GM19043 (cell line): ENCODE data around the gene ZNF266.

ENCODE experiments used
- ATAC-seq: cut with Tn5 transposase; IDR thresholded peaks from one replicate; pipeline ENCODE4 v1.9.1; 2021; ENCODE audit warnings: low read depth; ENCODE audit not compliant: unreplicated experiment

The ZNF266 gene

GRCh38 chr19:9435279-9436268 lies at the start of gene ZNF266:
Gene ZNF266 (minus strand): TSS chr19:9435573. CDS start chr19:9420089, 15,484 bp downstream.
- peak; percentile 93 for ATAC-seq

- no peak for ATAC-seq
Observed at GRCh38 chr19:9485140-9485539, 49.8 kb upstream of the ZNF266 start.

DNA sequence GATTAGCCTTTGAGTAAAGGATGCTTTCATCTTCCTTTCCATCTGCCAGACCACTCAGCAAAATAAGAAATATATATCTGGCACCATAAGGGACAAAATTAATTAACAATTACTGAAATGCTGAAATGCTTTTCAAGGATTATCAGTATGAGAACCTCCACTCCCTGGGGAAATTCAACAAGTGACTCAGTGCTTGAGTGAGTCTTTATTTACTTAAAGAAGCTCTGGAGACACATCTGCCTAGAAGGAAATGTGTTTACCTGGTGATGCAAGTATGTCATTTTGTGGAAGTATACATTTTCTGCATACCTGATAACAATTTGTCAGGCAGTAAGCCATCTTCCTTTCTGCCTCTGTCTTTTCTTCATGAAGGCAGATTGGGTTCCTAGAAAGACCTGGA lies 39.6 kb upstream of the ZNF266 start:
- ATAC-seq: no peak

DNA sequence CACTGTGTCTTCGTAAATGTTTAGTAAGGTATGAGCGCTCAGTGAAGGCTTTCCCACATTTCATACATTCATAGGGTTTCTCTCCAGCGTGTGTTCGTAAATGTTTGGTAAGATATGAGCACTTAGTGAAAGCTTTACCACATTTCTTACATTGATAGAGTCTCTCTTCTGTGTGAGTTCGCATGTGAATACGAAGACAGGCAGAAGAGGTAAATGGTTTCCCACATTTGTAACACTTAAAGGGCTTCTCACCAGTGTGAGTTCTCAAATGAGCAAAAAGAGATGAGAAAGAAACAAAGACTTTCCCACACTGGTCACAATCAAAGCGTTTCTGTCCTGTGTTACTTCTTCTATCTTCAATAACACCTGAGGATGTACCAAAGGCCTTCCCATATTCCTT lies 31.8 kb upstream of the ZNF266 start:
- ATAC-seq: no peak

DNA sequence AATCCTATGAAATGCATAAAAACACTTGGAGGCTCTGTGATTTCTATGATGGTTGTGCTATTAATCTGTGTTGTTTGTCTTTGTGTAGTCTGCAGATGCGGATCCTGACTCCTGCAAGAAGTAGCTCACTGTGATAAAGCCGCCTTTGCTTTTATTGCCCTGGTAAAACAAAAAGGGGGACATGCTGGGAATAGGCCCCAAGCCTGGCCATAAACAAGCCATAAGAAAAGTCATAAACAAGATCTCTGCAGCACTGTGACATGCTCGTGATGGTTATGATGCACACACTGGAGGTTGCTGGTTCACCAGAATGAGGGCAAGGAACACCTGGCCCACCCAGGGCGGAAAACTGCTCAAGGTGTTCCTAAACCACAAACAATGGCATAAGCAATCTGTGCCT lies 26.6 kb upstream of the ZNF266 start:
- no peak for ATAC-seq

DNA sequence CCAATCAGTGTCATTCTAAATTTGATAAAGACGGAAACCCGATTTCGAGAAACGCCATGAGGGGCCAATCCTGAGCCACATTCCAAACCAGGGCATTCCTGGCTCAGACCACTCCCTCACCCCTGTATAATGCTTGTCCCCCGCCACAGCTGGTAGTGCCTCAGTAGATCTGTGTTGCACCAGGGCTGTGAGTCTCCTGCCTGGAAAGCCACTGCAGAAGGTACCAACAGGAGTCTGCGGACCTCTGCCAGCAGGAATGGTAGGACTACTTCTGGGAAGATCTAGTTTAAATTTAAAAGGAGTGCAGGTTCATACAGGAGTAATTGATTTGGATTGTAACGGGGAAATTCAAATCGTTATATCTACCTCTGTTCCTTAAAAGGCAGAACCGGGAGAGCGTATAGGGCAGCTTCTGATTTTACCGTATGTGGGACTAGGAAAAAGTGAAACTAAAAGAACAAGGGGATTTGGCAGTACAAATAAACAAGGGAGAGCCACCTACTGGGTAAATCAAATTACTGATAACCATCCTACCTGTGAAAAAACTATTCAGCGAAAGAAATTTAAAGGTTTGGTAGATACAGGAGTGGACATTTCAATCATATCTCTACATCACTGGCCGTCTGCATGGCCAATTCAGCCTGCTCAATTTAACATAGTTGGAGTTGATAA lies 20.8 kb upstream of the ZNF266 start:
- no peak for ATAC-seq

GRCh38 chr19:9453953-9454352 lies 18.6 kb upstream of the ZNF266 start:
- no peak for ATAC-seq

GRCh38 chr19:9445037-9445436 lies 9.7 kb upstream of the ZNF266 start:
- no peak for ATAC-seq

DNA sequence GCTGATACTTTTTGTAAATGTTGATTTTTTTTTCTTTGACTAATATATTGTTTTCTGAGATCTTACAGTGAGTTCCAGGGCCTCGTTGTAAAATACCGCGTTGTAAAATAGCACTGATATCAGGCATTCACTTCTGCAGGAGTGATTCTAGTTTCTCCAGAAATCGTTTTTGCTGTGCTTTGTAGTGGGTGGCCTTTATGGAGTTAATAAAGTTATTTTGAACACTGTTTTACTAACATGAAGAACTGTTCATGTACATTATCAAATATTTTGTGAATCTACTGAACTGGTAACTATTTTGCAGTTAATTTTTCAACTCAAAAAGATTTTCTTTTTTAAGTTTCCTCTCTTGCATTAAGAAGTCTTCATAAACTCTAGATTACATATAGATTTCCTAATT lies 985 bp upstream of the ZNF266 start:
- ATAC-seq: no peak

DNA sequence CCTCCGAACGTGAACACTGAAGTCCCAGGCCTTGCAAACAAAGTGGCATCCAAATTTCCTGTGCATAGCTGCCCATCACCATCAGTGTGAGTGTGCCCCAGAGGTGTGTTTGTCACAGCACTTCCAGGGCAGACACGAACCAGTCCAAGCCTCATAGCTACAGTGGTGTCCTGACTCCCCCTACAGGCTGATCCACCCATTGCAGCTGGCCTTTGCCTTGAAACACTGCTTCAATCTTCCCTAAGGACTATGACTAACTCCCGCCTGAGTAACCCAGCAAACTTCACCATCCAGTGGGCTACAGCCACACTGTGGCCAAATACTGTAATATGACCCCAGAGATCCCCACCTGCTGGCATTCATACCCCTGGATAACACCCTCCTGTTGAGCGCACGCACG lies 3.9 kb downstream of the ZNF266 start:
- ATAC-seq: no peak

DNA sequence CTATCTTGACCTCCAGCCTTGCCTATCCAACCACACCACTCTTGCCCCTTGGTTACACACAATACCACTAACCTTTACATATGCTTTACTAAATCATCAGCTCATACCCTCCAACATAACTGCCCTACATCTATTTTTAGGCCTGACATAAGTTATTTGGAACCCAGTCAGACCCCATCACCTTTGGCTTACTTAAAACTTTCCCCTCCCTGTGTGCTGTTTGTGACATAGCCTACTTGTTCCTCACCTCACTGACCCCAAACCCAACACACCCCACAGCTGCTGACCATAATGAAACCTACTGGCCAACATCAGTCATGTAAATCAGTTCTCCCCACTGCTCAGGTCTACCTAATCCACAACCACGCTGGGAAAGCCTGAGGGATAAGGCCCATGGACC lies 4.9 kb downstream of the ZNF266 start:
- ATAC-seq: no peak

- ATAC-seq: no peak
Observed at GRCh38 chr19:9427941-9428340, 7.4 kb downstream of the ZNF266 start.

- ATAC-seq: no peak
Observed at GRCh38 chr19:9413240-9413954, 22.0 kb downstream of the ZNF266 start.

DNA sequence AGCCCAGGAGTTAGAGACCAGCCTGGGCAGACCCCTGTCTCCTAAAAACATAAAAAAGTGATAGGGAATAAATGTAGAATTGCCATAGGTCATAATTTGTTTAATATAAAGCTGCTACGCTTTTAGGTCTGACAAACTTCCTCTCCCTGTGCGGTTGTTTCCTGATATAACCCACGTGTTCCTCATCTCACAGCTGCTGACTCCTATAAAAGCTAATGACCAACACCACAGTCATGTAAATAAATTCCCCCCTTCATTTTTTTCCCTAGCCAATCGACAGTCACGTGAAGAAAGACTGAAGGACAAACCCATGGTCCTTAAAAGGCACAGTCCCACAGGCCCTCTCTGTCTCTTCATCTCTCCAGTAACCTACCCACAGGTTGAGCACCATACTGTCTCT lies 27.5 kb downstream of the ZNF266 start:
- ATAC-seq: no peak

- ATAC-seq: no peak
Observed at GRCh38 chr19:9406798-9407352, 28.5 kb downstream of the ZNF266 start.

DNA sequence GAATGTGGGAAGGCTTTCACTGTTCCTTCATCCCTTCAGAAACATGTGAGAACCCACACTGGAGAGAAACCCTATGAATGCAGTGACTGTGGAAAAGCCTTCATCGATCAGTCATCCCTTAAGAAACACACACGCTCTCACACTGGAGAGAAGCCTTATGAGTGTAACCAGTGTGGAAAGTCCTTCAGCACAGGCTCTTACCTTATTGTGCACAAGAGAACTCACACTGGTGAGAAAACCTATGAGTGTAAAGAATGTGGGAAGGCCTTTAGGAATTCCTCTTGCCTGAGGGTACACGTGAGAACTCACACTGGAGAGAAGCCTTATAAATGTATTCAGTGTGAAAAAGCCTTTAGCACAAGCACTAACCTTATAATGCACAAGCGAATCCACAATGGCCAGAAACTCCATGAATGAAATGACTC lies 54.0 kb downstream of the ZNF266 start:
- no peak for ATAC-seq

- ATAC-seq: no peak
Observed at GRCh38 chr19:9370738-9371619, 64.4 kb downstream of the ZNF266 start.

DNA sequence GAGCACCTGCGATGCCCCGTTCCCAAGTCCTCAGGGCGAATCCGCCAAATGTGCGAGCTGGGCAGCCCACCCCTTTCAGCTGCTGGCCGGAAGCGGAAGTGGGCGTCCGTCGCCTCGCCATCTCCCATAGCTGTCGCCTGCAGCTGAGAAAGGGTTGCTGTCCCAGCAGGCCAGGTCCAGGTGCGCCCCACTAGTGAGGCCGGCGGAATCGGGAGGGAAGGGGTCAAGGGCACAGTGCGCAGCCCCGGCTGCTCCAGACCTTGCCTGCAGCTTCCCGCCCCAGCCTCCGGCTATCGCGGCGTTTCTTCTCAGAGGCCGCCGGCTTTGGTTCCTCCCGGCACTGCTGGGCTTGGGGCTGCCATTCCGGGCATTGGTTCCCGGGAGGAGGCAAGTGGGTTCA lies 72.5 kb downstream of the ZNF266 start, which contains the start of gene ZNF177:
ZNF177 (plus strand) TSS at position 109 of the 400 bp plus-strand sequence. CDS start 15,299 bp downstream, outside the sequence.
- no peak for ATAC-seq
